Activated CD4-positive, CD25-positive, alpha-beta regulatory T cell treated with anti-CD3 and anti-CD28 coated beads, Interleukin-2, amount 50 U/mL, for 24 hours (primary cell): ENCODE data around the gene KLHL40.

Experiments
- ATAC-seq, 2 donors: fragments of 150-1000 bp; cut with Tn5 transposase; one replicate each; pipeline ENCODE4 v1.10.0; 2021; ENCODE audit warnings: mild to moderate bottlenecking in 1 of 2, moderate library complexity in 1 of 2

Gene KLHL40

DNA sequence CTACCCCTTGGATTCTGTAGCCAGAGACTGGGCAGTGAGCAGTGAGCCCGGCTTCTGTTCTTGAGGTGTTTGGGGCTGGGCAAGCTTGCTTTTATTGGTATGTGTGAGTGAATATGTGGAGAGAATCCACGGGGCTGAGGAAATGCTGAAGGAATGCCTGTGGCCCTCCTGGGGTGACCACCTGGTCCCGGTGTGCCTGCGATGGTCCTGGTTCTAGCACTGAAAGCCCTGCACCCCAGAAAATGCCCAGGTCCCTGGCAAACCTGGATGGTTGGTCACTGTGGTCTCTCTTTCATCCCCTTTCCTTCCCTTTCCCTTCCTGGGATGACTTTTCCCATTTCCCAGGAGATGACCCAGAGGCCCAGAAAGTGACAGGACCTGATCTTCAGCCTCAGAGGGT is 27.7 kb upstream of the KLHL40 start:
- ATAC-seq: no peak

DNA sequence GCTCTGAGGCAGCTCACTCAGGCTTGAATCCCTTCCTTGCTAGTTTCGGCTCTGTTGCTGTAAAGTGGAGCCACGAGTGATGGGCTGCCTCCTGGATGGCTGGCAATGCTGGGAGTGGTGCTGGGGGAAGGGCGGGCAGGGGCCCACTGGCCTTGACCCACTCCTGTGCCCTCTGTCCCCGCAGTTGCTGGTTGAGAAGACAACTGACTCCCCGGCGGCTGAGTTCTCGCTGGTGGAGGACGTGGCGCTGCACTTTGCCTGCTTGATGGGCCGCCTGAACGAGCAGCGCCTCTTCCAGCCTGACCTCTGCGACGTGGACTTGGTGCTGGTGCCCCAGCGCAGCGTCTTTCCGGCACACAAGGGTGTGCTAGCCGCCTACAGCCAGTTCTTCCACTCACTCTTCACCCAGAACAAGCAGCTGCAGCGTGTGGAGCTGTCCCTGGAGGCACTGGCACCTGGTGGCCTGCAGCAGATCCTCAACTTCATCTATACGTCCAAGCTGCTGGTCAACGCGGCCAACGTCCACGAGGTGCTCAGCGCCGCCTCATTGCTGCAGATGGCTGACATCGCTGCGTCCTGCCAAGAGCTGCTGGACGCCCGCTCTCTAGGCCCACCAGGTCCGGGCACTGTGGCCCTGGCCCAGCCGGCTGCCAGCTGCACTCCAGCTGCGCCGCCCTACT is 27.1 kb upstream of the KLHL40 start:
- no peak for ATAC-seq

DNA sequence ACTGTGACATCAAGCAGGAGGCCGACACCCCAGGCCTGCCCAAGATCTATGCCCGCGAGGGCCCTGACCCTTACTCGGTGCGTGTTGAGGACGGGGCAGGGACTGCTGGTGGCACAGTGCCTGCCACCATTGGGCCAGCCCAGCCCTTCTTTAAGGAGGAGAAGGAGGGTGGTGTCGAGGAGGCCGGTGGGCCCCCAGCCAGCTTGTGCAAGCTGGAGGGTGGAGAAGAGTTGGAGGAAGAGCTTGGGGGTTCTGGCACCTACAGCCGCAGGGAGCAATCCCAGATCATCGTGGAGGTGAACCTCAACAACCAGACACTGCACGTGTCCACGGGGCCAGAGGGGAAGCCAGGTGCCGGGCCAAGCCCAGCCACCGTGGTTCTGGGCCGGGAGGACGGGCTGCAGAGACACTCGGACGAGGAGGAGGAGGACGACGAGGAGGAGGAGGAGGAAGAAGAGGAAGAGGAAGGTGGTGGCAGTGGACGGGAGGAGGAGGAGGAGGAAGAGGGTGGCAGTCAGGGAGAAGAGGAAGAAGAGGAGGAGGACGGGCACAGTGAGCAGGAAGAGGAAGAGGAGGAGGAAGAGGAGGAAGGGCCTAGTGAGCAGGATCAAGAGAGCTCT is 26.5 kb upstream of the KLHL40 start:
- no peak for ATAC-seq

DNA sequence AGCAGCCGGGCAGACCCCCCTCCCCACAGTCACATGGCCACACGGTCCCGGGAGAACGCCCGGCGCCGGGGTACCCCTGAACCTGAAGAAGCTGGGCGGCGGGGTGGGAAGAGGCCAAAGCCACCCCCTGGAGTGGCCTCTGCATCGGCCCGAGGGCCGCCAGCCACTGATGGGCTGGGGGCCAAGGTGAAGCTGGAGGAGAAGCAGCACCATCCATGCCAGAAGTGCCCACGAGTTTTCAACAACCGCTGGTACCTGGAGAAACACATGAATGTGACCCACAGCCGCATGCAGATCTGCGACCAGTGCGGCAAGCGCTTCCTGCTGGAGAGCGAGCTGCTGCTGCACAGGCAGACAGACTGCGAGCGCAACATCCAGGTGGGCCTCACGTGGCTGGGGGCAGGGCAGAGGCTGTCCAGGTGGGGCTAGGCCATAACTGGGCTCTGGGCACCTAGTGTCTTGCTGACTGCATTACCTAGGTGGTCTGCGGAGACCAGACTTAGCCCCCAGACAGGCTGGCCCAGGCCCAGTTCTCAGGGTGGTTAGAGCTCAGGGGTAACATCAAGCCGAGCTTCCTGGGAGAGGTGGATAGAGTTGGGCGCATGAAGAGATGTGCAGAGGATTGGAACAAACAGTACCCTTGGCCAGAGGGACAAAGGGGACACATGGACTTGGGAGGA is 25.7 kb upstream of the KLHL40 start:
- no peak for ATAC-seq

DNA sequence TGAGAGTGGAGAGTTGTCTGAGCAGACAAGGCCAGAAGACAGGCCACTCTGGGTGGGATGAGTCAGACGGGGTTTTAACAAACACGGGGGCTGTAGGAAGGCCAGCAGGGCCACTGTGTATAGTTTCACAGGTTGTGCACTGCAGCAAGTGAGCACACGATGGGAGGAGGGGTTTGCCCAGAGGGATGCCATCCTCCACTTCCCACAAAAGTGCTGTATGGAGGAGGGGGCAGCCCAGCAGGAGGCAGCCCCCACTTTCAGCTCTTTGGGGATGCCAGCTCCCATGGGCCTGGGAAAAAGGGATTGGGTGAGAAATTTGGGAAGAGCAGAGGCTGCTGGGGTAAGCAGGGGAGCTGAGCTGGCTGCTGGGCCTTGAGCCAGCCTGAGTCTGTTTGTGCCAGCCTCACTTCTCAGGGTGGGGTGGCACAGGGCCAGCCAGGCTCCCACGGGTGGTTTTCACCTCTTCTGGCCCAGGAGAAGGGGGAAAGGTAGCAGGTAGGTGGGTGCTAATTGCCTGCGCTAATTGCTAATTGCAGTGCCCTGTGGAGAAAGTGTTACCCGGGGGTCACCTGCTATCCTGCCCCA is 25.1 kb upstream of the KLHL40 start:
- no peak for ATAC-seq

DNA sequence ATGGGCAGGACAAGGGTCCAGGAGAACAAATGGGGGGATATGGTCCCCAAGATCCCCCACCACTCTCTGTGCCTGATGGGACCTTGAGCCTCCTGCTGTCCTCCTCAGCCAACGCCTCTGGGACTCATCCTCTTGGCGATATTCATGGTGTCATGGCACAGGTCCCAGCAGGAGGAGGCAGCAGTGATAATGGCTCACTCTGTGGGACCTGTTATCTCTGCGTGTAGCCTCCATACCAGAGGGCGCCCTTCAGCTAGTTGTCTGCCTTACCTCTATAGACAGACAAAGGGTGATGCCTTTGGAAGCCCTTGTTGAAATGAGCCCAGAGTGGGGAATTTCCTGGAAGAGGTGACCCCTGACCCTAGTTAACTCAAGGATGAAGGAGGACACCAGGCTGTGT is 24.4 kb upstream of the KLHL40 start:
- ATAC-seq: no peak

DNA sequence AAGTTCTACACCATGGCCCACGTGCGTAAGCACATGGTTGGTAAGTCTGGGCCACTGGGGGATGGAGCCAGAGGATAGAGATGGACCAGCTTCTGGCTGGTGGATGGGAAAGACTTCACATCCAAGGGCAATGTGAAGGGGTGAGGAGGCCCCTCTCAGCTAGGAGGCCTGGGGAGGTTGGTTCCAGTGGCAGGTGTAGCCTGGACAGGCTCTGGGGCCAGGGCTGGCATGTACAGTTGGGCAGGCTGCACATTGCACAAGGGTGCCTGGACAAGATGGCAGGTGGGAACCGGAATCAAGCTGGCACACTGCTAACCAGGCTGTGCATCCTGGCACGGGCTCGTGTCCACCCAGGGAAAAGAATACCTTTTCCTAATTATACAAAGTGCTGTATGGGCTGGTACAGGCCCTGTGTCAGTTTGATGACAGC is 23.7 kb upstream of the KLHL40 start:
- no peak for ATAC-seq

DNA sequence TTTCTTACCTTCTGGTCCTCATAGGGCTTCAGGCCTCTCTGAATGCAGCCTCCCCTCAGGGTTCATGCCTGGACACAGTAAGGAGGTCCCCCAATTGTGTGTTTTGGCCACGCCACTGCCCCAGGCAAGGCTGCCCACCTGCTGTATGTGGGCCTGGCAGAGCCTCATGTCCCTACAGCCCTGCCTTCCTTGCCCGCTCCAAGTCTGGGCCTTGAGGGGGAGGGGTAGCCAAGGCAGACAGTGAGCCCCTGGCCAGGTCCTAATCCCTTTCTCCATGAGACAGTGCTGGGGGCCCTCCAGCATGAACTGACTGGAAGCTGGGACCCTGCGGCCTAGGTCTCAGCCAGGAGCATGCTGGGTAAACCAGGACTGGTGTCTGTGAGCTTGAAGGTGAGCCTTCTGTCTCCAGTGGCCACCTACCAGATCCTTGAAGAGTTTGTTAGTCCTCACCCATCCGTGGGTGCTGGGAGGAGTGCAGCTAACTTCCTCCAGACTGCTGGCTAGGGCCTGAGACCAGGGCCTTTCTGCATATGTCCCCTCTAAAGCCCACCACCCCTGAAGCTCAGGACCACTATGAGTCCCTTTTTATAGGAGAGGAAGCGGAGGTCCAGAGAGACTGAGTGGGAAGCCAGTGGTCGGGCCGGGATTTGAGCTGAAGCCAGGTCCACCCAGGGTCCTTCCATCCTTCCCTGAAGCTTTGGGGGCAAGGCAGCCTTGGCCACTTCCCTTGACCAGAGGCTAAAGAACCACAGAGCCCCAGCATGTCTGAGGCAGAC is 23.1 kb upstream of the KLHL40 start:
- ATAC-seq: no peak

DNA sequence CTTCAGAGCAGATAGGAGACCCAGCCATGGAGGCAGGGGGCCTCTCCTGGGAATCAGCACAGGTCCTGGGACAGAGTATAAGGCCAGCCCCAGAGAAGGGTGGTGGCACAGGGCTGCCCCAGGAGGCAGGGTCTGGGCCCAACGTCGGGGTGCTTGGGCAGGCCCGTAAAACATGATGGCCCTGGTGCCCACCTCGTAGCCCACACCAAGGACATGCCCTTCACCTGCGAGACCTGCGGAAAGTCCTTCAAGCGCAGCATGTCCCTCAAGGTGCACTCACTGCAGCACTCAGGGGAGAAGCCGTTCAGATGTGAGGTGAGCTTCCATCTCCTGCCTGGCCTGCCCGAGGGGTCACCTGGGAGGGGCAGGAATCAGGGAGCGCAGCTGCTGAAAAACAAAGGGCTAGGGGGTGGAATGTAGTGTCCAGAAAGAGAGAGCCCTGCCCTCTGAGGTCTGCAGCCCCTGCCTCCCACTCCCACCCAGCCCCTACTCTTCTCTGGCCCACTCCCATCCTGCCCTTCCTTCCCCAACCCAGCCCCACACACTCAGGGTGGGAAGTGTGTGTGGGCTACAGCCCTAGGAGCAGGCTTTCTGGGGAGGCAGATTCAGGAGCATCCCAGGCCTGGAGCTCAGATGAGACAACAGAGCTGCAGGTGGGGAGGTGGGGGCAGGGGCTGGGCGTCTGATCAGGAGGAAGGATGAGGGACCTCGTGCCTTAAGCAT is 22.4 kb upstream of the KLHL40 start:
- ATAC-seq: no peak

DNA sequence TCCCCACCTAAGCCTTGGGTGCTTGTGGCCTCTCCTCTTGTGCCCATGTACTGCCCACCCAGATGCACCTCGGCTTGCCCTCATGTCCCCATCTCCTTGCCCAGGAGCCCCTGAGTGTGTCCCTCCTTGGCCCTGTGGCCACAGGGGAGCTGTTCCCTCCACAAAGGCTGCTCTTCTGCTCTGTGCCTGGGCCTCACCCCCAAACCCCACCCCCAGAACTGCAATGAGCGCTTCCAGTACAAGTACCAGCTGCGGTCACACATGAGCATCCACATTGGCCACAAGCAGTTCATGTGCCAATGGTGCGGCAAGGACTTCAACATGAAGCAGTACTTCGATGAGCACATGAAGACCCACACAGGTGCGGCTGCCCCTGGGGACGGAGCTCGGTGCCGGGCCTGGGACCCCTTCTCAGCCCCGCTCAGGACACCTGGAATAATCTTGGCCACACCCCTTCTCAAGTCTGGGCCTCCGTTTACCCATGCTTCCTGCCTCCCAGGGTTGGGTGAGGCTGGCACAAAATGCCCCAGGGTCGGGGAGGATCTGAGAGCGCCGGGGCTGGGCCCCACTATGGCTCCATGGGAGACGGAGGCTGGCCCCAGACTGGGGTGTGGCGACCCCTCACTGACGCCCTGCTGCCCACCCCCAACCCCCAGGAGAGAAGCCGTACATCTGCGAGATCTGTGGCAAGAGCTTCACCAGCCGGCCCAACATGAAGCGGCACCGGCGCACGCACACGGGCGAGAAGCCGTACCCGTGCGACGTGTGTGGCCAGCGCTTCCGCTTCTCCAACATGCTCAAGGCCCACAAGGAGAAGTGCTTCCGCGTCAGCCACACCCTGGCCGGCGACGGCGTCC is 21.5 kb upstream of the KLHL40 start:
- ATAC-seq: no peak

DNA sequence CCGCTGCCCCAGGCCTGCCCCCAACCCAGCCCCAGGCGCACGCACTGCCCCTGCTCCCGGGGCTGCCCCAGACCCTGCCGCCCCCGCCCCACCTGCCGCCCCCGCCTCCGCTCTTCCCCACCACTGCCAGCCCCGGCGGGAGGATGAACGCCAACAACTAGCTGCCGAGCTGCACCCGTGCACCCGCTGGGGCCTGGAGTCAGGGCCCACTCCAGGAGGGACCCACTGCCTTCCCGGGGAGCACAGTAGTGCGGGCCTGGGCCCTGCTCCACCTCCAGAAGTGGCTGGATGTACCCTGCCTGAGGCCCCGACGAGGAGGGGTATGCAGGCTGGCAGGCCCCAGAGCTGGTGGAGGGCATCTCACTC is 20.9 kb upstream of the KLHL40 start:
- no peak for ATAC-seq

DNA sequence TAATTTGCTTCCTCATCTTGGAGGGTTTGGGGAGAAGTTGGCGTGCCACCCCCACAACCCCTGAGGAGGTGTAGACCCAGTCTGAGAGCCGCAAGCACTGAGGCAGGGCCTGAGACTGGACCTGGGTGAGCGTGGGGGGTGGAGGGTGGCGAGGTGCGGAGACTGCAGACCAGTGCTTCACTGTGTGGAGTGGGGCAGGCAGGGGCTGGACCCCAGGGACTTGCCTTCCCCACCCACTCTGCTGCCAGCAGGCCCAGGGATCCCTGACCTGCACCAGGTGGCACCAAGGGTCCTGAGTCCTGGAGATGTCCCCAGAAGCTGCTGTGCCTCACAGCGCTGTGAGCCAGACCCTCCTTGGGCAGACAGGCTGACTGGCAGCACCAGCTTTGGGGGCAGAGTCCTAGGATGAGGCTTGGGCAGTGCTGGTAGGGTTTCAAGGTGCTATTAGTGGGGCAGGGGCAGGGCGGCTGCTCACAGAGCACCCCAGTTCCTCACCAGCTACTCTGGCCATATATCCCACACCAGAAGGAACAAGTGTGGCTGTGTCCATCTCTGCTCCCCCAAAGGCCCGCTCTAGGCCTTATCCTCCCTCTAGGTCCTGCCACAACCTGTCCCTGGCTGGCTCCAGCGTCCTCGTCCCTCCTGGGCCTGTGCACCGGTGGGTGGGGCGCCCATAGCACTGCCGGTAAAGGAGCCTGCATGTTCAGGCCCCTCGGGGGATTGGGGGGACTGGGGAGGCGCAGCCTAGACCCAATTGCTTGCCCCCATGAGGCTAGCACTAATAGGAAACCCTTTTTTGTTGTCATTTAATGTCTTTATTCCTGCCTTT is 20.1 kb upstream of the KLHL40 start:
- no peak for ATAC-seq

DNA sequence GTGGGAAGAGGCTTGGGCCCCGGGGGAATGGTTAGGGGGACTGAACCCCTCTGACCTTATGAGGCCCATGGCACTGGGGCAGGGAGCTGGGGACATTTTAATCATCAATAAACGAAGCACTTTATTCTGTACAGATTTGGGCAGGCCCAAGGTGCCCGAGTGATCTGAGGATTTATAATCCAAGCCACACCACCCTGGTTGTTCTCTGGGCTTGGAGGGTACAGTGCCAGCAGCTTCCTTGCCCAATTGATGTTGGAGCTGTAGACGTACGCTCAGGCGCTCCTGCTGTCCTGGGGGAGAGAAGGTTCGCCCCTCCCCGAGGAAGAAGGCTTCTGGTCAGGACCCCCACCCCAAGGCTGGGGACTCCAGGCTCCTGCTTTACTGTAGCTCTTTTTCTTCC is 19.3 kb upstream of the KLHL40 start:
- no peak for ATAC-seq

DNA sequence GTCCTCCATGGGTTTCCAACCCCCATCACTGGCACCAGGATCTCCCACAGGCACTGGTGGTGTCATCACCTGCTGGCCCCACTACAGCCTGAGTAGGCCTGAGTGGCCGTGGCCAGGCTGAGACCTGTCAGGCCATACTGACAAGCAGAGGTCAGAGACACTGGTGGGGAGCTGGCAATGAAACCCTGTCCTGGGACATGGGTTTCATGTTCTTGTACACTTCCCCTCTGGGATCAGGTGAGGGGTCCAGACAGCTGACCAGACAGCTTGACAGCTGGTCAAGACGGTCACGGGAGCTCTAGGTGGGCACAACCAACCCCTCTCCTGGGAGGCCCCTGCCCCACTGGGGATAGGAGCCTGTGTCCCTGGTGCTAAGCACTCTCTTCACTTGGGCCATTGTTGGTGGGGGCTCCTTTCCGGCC is 18.7 kb upstream of the KLHL40 start:
- no peak for ATAC-seq

DNA sequence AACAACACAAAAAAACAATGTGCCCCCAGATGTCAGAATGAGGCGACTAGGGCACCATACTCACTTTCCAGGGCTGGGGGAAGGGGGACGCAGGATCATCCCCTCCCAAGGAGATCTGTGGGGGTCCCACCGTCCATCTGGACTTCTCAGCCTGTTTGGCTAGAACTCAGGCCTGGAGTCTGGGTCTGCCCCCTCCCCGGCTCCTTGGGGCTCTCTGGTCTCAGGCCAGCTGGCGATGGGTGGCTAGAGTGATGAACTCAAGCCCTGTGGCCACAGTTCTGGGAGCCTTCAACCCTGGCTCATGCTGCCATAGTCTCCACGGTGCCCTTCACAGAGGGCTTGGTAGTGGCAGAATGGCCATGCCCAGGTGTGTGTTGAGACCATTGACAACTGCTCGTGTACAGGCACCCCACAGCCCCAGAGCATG is 18.2 kb upstream of the KLHL40 start:
- no peak for ATAC-seq

DNA sequence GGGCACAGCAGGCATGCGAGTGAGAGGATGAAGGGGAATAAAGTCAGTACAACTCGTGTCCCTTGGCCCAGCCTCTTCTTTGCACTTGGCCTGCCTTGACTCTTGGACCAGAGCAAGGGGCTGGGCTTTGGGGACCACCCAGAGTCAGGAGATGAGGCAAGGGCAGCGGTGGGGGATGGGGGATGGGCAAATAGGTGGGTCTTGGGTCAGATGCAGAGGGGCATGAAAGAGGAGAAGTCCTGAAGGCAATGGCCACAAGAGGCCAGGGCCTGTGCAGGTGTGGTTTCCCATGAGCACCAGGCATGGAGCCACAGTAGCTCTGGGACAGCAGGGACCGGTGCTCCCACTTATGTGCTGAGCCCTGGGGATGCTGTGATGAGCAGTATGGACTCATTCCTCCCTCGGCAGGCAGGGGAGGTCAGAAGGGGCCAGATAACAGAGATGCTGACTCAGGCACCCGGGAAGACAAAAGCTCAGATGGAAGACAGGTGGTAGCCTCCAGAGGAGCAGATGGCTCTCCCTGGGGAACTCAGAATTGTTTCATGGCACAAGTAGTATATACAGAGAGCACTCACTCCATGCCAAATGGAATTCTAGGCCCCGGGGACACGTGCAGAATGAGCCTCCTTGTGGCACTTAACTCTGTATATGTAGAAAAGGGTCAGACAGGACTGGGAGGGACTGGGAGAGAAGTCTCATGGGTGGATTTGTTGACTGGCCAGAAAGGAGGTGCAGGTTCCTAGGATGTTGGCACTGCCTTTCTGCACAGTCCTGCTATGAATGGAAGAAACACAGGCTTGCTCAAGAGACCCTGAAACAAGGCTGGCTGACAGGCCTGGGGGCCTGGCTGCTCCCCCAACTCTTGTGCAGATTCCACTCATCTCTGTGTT is 17.6 kb upstream of the KLHL40 start:
- no peak for ATAC-seq

DNA sequence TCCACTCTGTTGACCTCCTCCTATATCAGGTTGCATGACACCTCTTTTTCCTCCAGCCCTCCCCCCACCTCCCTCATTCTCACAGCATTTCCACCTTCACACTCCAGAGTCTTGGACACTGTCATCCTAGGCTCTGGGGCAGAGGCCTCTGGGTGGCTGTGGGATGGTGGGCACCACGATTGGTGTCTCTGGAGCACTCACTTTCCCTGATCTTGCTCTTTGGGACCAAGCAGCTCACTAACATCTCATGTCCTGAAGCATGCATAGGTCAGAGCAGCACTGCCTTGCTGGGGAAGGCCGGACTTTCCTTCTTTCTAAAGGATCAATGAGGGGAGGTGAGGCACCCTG is 16.9 kb upstream of the KLHL40 start:
- no peak for ATAC-seq

DNA sequence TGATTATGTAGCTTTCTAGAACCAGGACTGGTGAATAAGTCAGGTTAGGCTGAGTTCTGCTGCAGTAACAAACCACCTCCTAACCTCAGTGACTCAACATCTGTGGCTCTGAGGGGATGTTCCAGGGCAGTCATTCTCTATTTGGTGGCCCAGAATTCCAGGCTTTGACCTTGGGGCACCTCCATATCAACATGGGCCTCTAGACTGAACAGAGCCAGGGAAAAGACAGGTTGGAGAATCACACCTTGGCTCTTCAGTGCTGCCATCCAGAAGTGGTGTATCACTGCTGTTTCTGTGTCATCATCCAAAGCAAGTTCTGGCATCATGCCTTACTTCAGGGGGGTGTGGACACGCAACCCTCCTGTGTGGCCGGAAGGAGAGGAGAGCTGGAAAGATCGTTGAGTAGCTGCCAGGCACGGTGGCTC is 16.5 kb upstream of the KLHL40 start:
- no peak for ATAC-seq

DNA sequence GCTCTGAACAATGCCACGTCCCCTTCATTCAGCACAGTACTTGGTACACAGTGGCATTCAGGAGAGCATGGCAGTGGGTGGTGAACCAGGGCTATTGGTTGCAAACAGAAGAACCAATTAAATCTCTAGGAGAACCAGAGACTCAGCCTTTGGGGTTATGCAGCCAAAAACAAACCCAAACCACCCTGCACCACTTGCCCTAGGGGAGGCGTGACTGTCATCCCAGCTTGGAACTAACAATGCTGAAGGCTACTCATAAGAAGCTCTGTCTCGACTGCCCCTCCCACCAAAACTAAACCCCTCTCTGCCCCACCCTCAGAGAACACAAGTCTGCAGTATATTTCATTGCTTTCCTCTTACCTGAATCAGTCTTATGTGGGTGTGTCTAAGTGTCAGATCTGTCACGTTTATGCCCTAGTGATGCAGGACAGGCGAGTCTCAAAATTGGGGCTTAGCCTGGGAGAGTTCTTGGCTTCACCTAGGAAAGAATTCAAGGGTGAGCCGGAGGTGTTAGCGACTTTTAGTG is 15.2 kb upstream of the KLHL40 start:
- no peak for ATAC-seq
